SK-N-SH (cell line): Measurements from ENCODE around the gene SYNJ2. TPM values are rescaled to one million over a fixed set of nuclear protein-coding genes. Genes with fewer than 3 reads are reported as not detected.

Experiments
- CTCF ChIA-PET: fragments of 300-600, 350-600 bp; formaldehyde crosslinking; extraction: SDS; loops from one replicate; lab custom pipeline; 2021; lab: Yijun Ruan, JAX
- POLR2A ChIA-PET: fragments of 350-600 bp; sonication (Branson Sonifier 250); formaldehyde crosslinking; extraction: SDS; loops from one replicate; lab custom pipeline; 2020; ENCODE audit warnings: antibody characterized with exemption, inconsistent platforms; lab: Yijun Ruan, JAX
- DNase-seq: peaks from one replicate; pipeline ENCODE4 v3.0.0; 2012
- H2AFZ ChIP-seq: fragments of 200-600 bp; sonication (generic); 2 replicates; pipeline ENCODE4 v1.8.1; 2016; ENCODE audit warnings: antibody characterized with exemption, mild to moderate bottlenecking, low read depth
- H3F3A ChIP-seq: fragments of 200-600 bp; sonication (generic); replicated peaks from 2 replicates; pipeline ENCODE3; 2016; ENCODE audit warnings: antibody characterized with exemption, mild to moderate bottlenecking; ENCODE audit not compliant: insufficient read depth
- H3K27ac ChIP-seq, 2 experiments: fragments of 200-500 bp in 1 of 2; fragments of 200-600 bp in 1 of 2; sonication (Bioruptor generic) in 1 of 2; sonication (generic), shearing (Covaris generic) in 1 of 2; 2 replicates each; pipeline versions ENCODE4 v1.5.1 to v1.6.1; 2014 to 2016; ENCODE audit warnings: low read depth in 2 of 2, inconsistent platforms in 1 of 2, low read length in 1 of 2, mild to moderate bottlenecking in 1 of 2, mixed read lengths in 1 of 2
- H3K27me3 ChIP-seq: fragments of 200-600 bp; sonication (generic), shearing (Covaris generic); 2 replicates; pipeline ENCODE4 v1.6.1; 2016; ENCODE audit warnings: mixed run types; ENCODE audit not compliant: insufficient read depth
- H3K36me3 ChIP-seq, 2 experiments: fragments of 200-500 bp in 1 of 2; fragments of 200-600 bp in 1 of 2; sonication (Bioruptor generic) in 1 of 2; sonication (generic) in 1 of 2; replicated peaks in 1 of 2; 2 replicates each; pipeline versions ENCODE3 to v1.5.1; 2014 to 2016; ENCODE audit warnings: low read length in 1 of 2, mild to moderate bottlenecking in 1 of 2; ENCODE audit not compliant: insufficient read depth in 2 of 2, control insufficient read depth in 1 of 2
- H3K4me1 ChIP-seq, 2 experiments: fragments of 200-500 bp in 1 of 2; fragments of 200-600 bp in 1 of 2; sonication (Bioruptor generic) in 1 of 2; sonication (generic), shearing (Covaris generic) in 1 of 2; 2 replicates each; pipeline versions ENCODE4 v1.5.1 to v1.6.1; 2014 to 2016; ENCODE audit warnings: low read depth in 1 of 2, low read length in 1 of 2, mixed run types in 1 of 2; ENCODE audit not compliant: insufficient read depth in 2 of 2, control insufficient read depth in 1 of 2
- H3K4me2 ChIP-seq: fragments of 200-600 bp; sonication (generic), shearing (Covaris generic); 2 replicates; pipeline ENCODE4 v1.6.1; 2017; ENCODE audit warnings: mixed run types
- H3K4me3 ChIP-seq, 2 experiments: fragments of 200-500 bp in 1 of 2; fragments of 200-600 bp in 1 of 2; sonication (Bioruptor generic) in 1 of 2; sonication (generic), shearing (Covaris generic) in 1 of 2; 2 replicates each; pipeline versions ENCODE4 v1.5.1 to v1.8.1; 2014 to 2016; ENCODE audit warnings: low read depth in 2 of 2, inconsistent platforms in 1 of 2, low read length in 1 of 2, mild to moderate bottlenecking in 1 of 2, mixed read lengths in 1 of 2, moderate library complexity in 1 of 2
- H3K79me2 ChIP-seq: fragments of 200-600 bp; sonication (generic); 2 replicates; pipeline ENCODE4 v1.8.1; 2017; ENCODE audit warnings: mild to moderate bottlenecking; ENCODE audit not compliant: insufficient read depth
- H3K9ac ChIP-seq: fragments of 200-600 bp; sonication (generic); 2 replicates; pipeline ENCODE4 v1.6.1; 2017; ENCODE audit warnings: mixed run types
- H3K9me2 ChIP-seq: fragments of 200-600 bp; sonication (generic); 2 replicates; pipeline ENCODE4 v1.6.1; 2017; ENCODE audit warnings: mixed run types
- H3K9me3 ChIP-seq: fragments of 200-600 bp; sonication (generic); 2 replicates; pipeline ENCODE4 v1.6.1; 2017; ENCODE audit warnings: mixed run types, mild to moderate bottlenecking, moderate library complexity
- H4K20me1 ChIP-seq: fragments of 200-600 bp; sonication (generic); 2 replicates; pipeline ENCODE4 v1.6.1; 2017; ENCODE audit warnings: mild to moderate bottlenecking, mixed run types; ENCODE audit not compliant: insufficient read depth
- ELF1 ChIP-seq: IDR thresholded peaks from 2 replicates; pipeline ENCODE4 v1.4.0; 2012
- EP300 ChIP-seq, 2 experiments: IDR thresholded peaks; 2 replicates each; pipeline versions ENCODE4 v1.4.0 to v1.6.1; 2012; ENCODE audit warnings: borderline replicate concordance in 1 of 2, low read depth in 1 of 2, low read length in 1 of 2
- EZH2phosphoT487 ChIP-seq: fragments of 200-600 bp; sonication (generic); IDR thresholded peaks from 2 replicates; pipeline ENCODE4 v1.6.1; 2017; ENCODE audit warnings: low read depth, mixed run types, mild to moderate bottlenecking, antibody characterized with exemption, moderate library complexity, borderline replicate concordance
- FOSL2 ChIP-seq: IDR thresholded peaks from 2 replicates; pipeline ENCODE4 v1.4.0; 2012; ENCODE audit warnings: low read depth, mild to moderate bottlenecking, moderate library complexity, borderline replicate concordance
- FOXJ3 ChIP-seq: sonication (generic); formaldehyde crosslinking; IDR thresholded peaks from 2 replicates; pipeline ENCODE4 v1.5.1; 2020; ENCODE audit warnings: mild to moderate bottlenecking, missing genetic modification reagents
- FOXM1 ChIP-seq: IDR thresholded peaks from 2 replicates; pipeline ENCODE4 v1.4.0; 2012; ENCODE audit warnings: low read depth, mild to moderate bottlenecking
- JUND ChIP-seq: IDR thresholded peaks from 2 replicates; pipeline ENCODE4 v1.4.0; 2012
- MEF2A ChIP-seq: IDR thresholded peaks from 2 replicates; pipeline ENCODE4 v1.4.0; 2012; ENCODE audit warnings: low read depth, borderline replicate concordance
- MXI1 ChIP-seq: IDR thresholded peaks from 2 replicates; pipeline ENCODE4 v1.6.1; 2012; ENCODE audit warnings: mild to moderate bottlenecking, low read depth, low read length, improper control_type of control experiment
- NFIC ChIP-seq: IDR thresholded peaks from 2 replicates; pipeline ENCODE4 v1.4.0; 2012; ENCODE audit warnings: borderline replicate concordance
- PBX3 ChIP-seq: IDR thresholded peaks from 2 replicates; pipeline ENCODE4; 2012
- POLR2AphosphoS5 ChIP-seq: IDR thresholded peaks from 2 replicates; pipeline ENCODE4 v1.6.1; 2012; ENCODE audit warnings: low read depth, low read length
- RXRA ChIP-seq: IDR thresholded peaks from 2 replicates; pipeline ENCODE4 v1.4.0; 2012; ENCODE audit warnings: low read depth, mild to moderate bottlenecking, borderline replicate concordance
- SIN3A ChIP-seq: IDR thresholded peaks from 2 replicates; pipeline ENCODE4 v1.6.1; 2012; ENCODE audit warnings: low read depth, mild to moderate bottlenecking, low read length, moderate library complexity, borderline replicate concordance
- TAF1 ChIP-seq: IDR thresholded peaks from 2 replicates; pipeline ENCODE4 v1.6.1; 2012; ENCODE audit warnings: low read depth, mild to moderate bottlenecking, low read length, moderate library complexity, borderline replicate concordance
- TCF12 ChIP-seq: IDR thresholded peaks from 2 replicates; pipeline ENCODE4 v1.4.0; 2012
- TEAD4 ChIP-seq: IDR thresholded peaks from 2 replicates; pipeline ENCODE4 v1.4.0; 2012; ENCODE audit warnings: mild to moderate bottlenecking, borderline replicate concordance; ENCODE audit not compliant: insufficient read depth
- USF1 ChIP-seq: IDR thresholded peaks from 2 replicates; pipeline ENCODE4 v1.4.0; 2012; ENCODE audit warnings: low read depth, borderline replicate concordance
- YY1 ChIP-seq: IDR thresholded peaks from 2 replicates; pipeline ENCODE4 v1.4.0; 2012; ENCODE audit warnings: low read depth, mild to moderate bottlenecking
- WGBS: methylation state at CpG from one replicate; pipeline ENCODE4 v1.1.6; 2017; ENCODE audit warnings: low lambda C conversion rate; 5-methylcytosine and 5-hydroxymethylcytosine counted together
- polyA plus RNA-seq, 3 experiments: library from polyadenylated mRNA; depleted of rRNA; stranded (reverse); fragments of >200 nt; gene quantifications; 2 replicates each; pipeline ENCODE4 v1.2.3, GENCODE V29; 2012
- TF ChIP-seq, protein P1 (sequence below): IDR thresholded peaks from 2 replicates; pipeline ENCODE4 v1.4.0; 2012; ENCODE audit warnings: low read depth, borderline replicate concordance
- TF ChIP-seq, protein P2 (sequence below): fragments of 150-350 bp; IDR thresholded peaks from 2 replicates; pipeline ENCODE4 v1.6.1; 2017; ENCODE audit warnings: antibody characterized with exemption, low read length, low read depth, borderline replicate concordance

Gene SYNJ2
- polyA plus RNA-seq, 1 of the 3 experiments (the other 2 are of a cell fraction): 40.0 TPM

DNA sequence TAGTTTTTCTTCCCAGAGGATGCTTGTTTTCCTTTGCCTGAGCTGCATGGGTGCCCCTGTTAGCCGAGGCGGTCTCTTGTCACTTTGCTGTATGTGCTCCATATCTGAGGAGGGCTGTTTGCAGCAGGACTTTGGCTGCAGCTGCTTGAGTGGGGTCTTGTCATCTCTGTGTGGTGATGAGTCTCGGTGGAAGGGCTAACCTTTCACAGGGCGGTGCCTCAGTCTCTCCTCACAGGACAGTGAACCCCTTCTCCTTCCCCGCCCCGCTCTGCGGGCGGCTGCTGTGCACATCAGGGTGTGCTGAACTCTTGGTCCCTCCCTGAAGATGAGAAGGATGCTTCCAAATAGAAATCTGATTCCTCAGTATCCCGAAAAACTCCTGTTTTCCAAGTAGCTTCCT is 75.1 kb downstream of the SYNJ2 start:
- H3K36me3 ChIP-seq: peaks cover 0 to 49% of the 10 kb centered on the region in 2 experiments

GRCh38 chr6:158057213-158057987 is 75.7 kb downstream of the SYNJ2 start:
- no peaks in the 10 kb centered on the region for H4K20me1 ChIP-seq
- H3K27me3 ChIP-seq: no peaks in the 10 kb centered on the region
- CTCF ChIA-PET: interaction anchor here (5.6 kb wide), 1 partner anchor 14 kb away, joined by 29 read pairs; no protein-coding TSS in a partner anchor
- peaks cover 14 to 39% of the 10 kb centered on the region in 2 experiments; a peak in 3 of 4 replicates for H3K4me1 ChIP-seq
- no peaks in the 10 kb centered on the region for H3K9me3 ChIP-seq
- 41% methylated on average over 19 of the region's 21 CpGs for WGBS
- H3K36me3 ChIP-seq: peaks cover 3 to 49% of the 10 kb centered on the region in 2 experiments
- peak overlapping the region; percentile 83 for H3K9ac ChIP-seq
- DNase-seq: no peak
- POLR2A ChIA-PET: interaction anchor here (0.5 to 0.9 kb wide), 2 partner anchors 17 to 121 kb away, joined by 3 read pairs; no protein-coding TSS in a partner anchor
- peaks cover 57% of the 10 kb centered on the region for H3F3A ChIP-seq
- H3K4me2 ChIP-seq: peak overlapping the region; percentile 64
- H3K9me2 ChIP-seq: no peaks in the 10 kb centered on the region
- H3K79me2 ChIP-seq: peaks cover 36% of the 10 kb centered on the region
- 0 out of 4 replicates have a peak overlapping the region, but pooled peaks of 1 of the 2 experiments have one; percentile 37 for H3K4me3 ChIP-seq
- no peak overlapping the region for H2AFZ ChIP-seq
- peak overlapping the region in 1 of 2 experiments; percentile 99; a peak in 2 of 4 replicates for H3K27ac ChIP-seq
- TF ChIP-seq TCF12 (peak; percentile 90), ELF1 (peak; percentile 63; the same call in 1 of the 2 replicates), JUND (peak; percentile 93), YY1 (no peak), FOSL2 (peak; percentile 99), USF1 (peak; percentile 42), MEF2A (no peak; the same call in 1 of the 2 replicates), FOXJ3 (CRISPR knock-in tag) (no peak), PBX3 (peak; percentile 78), EP300 (IDR thresholded peaks at IDR 0.05; ENCODE audit: borderline replicate concordance in 1 of 2, low read depth in 1 of 2, low read length in 1 of 2) (peak in 1 of 2 experiments; percentile 95; a peak in 2 of 4 replicates), TEAD4 (peak; percentile 56), FOXM1 (peak; percentile 86), POLR2AphosphoS5 (peak; percentile 74; the same call in 1 of the 2 replicates), NFIC (peak; percentile 91), EZH2phosphoT487 (no peak), RXRA (peak; percentile 82; the same call in 1 of the 2 replicates), SIN3A (peak; percentile 67; the same call in 1 of the 2 replicates), TAF1 (0 out of 2 replicates have a peak, but pooled peaks have one; percentile 9)
- TF ChIP-seq, protein P1, sequence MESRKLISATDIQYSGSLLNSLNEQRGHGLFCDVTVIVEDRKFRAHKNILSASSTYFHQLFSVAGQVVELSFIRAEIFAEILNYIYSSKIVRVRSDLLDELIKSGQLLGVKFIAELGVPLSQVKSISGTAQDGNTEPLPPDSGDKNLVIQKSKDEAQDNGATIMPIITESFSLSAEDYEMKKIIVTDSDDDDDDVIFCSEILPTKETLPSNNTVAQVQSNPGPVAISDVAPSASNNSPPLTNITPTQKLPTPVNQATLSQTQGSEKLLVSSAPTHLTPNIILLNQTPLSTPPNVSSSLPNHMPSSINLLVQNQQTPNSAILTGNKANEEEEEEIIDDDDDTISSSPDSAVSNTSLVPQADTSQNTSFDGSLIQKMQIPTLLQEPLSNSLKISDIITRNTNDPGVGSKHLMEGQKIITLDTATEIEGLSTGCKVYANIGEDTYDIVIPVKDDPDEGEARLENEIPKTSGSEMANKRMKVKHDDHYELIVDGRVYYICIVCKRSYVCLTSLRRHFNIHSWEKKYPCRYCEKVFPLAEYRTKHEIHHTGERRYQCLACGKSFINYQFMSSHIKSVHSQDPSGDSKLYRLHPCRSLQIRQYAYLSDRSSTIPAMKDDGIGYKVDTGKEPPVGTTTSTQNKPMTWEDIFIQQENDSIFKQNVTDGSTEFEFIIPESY: peak; percentile 76

More for the DNA sequence above, 75.1 kb downstream of the SYNJ2 start:
- Histone ChIP-seq H3K79me2 (peaks cover 38% of the 10 kb centered on the region), H3K9ac (peak overlapping the region; percentile 83), H2AFZ (no peak overlapping the region), H3K4me1 (peaks cover 14 to 39% of the 10 kb centered on the region in 2 experiments; a peak in 3 of 4 replicates), H3K9me2 (no peaks in the 10 kb centered on the region), H3K4me2 (peak overlapping the region; percentile 64), H3K4me3 (0 out of 4 replicates have a peak overlapping the region, but pooled peaks of 1 of the 2 experiments have one; percentile 37), H4K20me1 (no peaks in the 10 kb centered on the region), H3K27me3 (no peaks in the 10 kb centered on the region), H3K27ac (peak overlapping the region in 1 of 2 experiments; percentile 99; a peak in 2 of 4 replicates), H3K9me3 (no peaks in the 10 kb centered on the region), H3F3A (peaks cover 61% of the 10 kb centered on the region)
- 91% methylated on average over 8 of the region's 9 CpGs for WGBS
- TF ChIP-seq FOXM1 (no peak), MXI1 (no peak)
- TF ChIP-seq, protein P2, sequence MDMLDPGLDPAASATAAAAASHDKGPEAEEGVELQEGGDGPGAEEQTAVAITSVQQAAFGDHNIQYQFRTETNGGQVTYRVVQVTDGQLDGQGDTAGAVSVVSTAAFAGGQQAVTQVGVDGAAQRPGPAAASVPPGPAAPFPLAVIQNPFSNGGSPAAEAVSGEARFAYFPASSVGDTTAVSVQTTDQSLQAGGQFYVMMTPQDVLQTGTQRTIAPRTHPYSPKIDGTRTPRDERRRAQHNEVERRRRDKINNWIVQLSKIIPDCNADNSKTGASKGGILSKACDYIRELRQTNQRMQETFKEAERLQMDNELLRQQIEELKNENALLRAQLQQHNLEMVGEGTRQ: no peak
- DNase-seq: no peak
- ChIA-PET POLR2A (no interaction called here), CTCF (interaction anchor here (0.9 to 5.6 kb wide), 2 partner anchors 10 to 15 kb away, joined by 3 to 29 read pairs; no protein-coding TSS in a partner anchor)
